22Rv1 (cell line): ENCODE data around the gene GMDS.

Experiments
- H3K27ac ChIP-seq: fragments of 450-650 bp; 2 replicates; pipeline ENCODE4 v1.5.1; 2017
- CTCF ChIP-seq: fragments of 450-650 bp; IDR thresholded peaks from 2 replicates; pipeline ENCODE4 v1.5.1; 2017; ENCODE audit warnings: mild to moderate bottlenecking
- ZFX ChIP-seq: fragments of 450-650 bp; IDR thresholded peaks from 2 replicates; pipeline ENCODE4 v1.6.1; 2017; ENCODE audit warnings: antibody characterized with exemption, borderline replicate concordance

Gene GMDS

GRCh38 chr6:1597121-1597744, 648.2 kb downstream of the GMDS start:
- no peak overlapping the region for H3K27ac ChIP-seq
- no peak for TF ChIP-seq CTCF
- no peak for TF ChIP-seq ZFX

- TF ChIP-seq CTCF (peak; percentile 92), ZFX (no peak)
- no peak overlapping the region for H3K27ac ChIP-seq
Observed at GRCh38 chr6:1596088-1596852, 649.1 kb downstream of the GMDS start.

DNA sequence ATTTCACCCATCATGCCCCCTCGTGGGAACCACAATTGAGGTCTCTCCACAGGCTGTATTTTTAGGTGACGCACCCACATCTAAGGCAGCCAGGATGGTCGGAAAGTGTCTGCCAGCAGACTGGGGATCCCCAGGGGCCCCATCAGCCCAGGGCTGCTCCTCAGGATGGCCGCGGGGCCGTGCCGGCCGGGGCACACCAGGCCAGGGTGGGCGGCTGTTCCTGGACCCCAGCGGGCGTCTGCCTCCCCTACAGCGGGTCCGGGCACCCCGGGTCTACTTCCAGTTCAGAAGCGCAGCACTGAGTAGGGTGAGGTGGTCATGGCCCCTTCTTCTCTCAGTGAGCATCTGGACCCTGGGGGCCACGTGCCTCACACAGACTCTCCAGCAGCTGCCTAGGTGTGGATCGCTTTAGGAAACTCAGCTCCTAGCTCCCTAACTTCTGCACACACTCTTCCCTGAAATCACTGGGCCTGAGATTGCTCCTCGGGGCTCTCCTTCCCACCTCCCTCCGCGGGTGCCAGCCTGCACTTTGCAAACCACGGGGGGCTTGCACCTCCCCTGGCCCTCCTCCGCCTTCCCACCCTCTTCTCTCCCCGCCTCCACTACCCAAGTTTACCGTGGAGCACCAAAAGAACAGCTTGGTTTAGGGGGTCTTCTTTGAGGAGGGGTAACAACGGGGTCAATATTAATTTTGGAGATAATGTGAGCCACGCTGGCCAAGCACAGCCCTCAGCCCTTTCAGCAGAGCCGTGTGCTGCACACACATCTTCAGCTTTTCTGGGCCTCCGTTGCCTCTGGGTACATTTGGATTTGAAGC, 649.9 kb downstream of the GMDS start:
- no peak overlapping the region for H3K27ac ChIP-seq
- TF ChIP-seq CTCF (no peak), ZFX (no peak)

DNA sequence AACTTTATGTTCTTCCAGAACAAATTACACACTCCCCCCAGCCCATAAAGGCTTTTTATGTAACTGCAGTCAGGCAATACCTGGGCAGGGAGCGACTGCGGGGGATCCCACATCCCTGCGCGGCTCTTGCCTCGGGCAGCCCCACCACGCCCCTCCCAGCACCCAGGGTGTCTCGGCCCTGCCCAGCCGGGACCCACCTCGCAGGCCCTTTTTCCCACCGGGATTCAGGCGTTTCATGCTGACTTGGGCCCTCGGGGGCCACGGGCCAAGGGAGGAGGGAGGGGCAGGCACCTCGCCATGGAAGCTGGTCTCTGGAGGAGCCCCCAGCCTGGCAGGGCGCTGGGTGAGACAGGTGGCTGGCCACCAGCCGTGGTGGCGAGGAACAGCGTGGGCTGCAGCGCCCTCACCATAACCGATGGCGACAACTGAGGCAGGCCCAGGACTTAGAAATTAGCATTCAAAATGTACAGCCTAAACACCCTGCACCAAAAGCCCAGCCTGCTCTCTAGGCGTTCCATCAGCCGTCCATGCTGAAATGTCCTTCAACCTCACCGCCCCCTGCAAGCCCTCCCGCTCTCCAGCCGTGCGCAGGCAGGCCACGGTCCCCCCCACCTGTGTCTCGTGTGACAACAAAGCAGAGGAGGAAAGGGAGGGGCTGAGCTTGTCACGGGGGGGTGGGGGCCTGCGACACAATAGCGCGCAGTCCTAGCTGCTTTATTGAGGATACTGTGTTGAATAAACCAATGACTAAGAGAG, 650.8 kb downstream of the GMDS start:
- TF ChIP-seq CTCF (no peak), ZFX (no peak)
- no peak overlapping the region for H3K27ac ChIP-seq

- H3K27ac ChIP-seq: no peak overlapping the region
Observed at GRCh38 chr6:1593958-1594314, 651.5 kb downstream of the GMDS start.

DNA sequence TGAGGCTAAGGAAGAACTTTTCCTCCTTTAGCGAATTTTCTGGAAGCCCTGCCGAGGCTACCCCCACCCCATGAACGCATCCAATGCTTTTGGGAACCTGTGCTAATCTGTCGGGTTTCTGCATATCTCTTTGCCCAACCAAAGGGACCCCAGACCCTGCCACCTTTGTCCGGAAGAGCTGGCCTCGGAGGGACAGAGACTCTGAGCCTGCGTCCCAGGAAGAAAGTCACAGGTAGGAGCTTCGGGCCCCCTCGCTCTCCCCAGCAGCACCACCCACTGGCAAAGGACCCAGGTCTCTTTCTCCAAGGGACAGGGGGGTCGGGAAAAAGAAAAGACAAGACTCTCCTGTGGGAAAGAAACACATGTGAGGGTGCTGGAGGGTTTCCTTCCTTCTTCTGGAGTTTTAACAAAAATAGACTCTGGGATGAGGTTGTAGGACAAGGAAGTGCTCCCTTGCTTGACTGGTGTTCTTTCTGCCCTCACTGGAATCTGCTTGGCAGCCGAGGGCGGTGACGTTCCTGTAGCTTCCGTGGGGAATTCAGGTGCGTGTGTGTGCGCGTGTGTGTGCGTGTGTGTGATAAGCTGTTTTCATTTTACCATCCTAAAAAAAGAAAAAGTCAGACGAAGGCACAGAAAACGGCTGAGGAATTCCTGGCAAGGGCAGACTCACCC, 652.0 kb downstream of the GMDS start:
- H3K27ac ChIP-seq: no peak overlapping the region
- no peak for TF ChIP-seq CTCF
- TF ChIP-seq ZFX: no peak

More at GRCh38 chr6:1593958-1594314, 651.5 kb downstream of the GMDS start:
- TF ChIP-seq ZFX (no peak), CTCF (no peak)
